ENCODE data around the gene SLC7A10.
"Not testable (repeated sequence)": the region's sequence is repeated elsewhere in the genome, so short reads cannot be mapped to it uniquely, and the experiment has no call there.

SLC7A10 gene

DNA sequence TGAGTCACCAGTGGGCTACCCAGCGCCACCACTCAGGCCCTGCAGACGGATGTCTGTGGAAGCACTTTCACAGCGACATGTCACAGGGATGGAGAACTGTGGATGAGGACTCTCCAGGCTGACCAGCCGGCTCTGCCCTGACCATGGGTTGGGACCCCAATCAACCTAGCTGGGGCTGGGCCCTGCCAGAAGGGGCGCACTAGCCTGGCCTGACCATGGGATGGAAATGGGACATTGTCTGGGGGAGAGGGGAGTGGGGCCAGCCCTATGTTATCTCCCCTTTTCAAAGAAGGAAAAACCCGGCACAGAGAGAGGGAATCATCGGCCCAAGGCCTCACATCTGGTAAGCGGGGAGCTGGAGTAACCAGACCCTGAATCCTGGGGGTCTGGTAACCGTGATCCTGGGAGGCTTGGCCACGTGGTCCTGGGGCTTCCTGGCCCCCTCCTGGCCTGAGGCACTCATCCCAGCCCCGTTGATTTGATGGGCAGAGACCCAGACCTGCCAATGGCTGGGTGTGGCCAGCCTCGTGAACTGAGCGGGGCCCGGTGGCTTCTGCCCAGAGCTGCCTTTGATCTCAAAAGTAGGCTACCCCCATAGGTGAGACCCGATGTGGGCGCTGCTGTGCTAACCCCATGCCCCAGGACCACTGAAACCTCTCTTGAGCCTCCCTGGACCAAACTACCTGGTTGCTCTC lies 11.2 kb upstream of the SLC7A10 start:
- DNase-seq, result no peak

DNA sequence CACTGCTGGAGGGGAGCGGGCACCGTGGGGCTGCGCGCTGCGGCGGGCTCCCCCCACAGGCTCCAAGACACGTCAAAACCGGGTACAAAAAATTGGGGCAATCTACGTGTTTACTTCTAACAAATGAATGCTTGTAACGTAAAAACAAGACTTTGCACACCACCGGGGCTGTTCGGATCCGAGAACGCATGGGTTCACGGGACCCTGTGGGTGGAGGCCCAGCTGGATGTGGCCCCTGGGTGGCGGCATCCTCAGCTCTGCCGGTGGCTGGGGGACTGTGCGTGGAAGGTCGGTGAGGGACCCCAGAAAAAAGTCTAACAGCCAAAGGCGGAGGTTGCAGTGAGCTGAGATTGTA lies 10.3 kb upstream of the SLC7A10 start:
- no peak for DNase-seq

DNA sequence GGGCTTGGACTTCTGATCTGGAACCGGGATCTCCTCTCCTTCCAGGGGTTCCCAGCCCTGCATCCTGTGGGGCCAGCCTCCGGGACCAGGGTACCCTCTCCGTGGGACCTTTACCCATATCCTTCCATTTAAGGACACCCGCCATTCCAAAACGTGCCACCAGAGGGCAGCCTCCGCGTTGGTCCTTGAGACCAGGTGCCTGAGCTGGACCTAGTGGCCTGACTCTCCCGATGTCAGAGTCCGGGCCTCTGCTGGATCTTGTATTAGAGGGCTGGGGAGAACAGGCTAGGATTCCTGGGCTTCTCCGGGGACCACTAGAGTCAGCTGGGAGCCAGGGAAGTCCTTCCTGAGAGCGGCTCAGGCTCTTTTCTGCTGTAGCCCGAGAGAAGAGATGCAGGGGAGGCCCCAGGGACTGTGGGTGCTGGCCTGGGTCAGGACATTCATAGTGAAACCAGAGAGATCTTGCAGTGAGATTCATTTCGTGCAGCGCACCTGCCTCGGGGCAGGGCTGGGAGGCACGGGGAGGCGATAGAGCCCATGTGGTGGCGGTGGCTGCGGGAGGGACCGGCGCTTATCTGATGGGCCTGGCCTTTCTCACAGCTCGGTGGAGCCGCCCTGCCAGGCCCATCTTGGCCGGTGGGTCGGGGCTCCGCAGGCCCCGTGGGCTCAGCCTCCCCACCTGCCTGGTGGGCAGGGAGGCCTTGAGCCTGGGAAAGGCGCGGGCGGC lies 9.8 kb upstream of the SLC7A10 start:
- DNase-seq, result peak; percentile 85 to 86

DNA sequence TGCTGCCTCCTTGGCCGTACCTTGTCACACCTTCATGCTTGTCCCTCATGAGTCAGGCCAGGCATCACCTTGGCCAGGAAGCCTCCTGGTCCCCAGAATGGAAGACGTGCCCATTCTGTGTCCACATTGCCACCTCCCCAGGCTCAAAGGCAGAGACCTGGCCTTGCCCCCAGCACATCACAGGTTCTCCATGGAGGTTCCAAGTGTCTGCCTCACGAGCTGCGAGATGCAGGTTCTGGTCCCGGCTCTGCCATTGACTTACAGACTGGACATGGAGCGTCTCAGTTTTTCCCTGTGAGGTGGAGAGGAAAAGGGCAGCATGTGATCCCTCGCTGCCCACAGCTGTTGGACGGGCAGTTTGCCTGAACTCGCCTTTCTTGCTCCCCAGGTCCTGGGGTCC lies 9.1 kb upstream of the SLC7A10 start:
- no peak for DNase-seq

DNA sequence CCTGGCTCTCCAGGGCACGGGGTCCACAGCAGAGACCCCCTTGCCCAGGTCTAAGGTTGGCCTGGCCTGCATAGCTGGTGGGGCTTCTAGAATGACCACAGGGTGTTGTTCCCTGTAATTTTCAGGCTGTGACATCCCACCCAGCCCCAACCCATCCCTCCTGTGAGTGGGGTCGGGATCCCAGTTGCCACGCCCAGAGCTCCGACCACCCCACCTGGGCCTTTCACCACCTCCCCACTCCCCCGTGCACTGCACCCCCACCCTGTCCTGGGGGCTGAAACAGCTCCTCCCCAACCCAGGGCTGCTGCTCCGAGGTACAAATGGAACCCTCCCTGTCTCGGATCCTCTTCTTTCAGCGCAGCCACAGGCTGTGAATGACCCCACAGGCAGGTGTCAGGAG lies 8.4 kb upstream of the SLC7A10 start:
- no peak for DNase-seq

DNA sequence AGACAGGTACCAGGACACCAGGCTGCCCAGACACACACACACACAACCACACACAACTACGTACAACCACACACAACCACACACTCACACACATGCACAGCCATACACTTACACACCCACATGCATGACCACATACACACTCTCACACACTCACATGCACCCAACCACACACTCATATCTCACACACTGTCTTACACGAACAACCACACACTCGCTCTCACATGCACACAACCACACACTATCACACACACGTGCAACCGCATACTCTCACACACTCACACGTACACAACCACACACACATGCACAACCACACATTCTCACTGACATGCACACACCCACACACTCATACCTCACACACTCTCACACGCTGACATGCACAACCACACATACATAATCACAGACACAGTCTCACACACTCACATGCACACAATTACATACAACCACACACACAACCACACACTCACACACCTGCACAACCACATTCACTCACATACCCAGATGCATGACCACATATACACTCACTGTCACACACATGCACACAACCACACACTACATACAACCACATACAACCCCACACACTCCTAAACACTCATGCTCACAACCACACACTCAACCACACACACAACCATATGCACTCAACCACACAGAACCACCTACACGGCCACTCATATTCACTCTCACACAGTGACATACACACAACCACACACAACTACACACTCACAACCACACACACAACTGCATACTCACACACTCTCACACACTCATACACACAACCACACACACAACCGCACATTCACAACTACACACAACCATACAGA lies 7.6 kb upstream of the SLC7A10 start:
- no peak for DNase-seq

DNA sequence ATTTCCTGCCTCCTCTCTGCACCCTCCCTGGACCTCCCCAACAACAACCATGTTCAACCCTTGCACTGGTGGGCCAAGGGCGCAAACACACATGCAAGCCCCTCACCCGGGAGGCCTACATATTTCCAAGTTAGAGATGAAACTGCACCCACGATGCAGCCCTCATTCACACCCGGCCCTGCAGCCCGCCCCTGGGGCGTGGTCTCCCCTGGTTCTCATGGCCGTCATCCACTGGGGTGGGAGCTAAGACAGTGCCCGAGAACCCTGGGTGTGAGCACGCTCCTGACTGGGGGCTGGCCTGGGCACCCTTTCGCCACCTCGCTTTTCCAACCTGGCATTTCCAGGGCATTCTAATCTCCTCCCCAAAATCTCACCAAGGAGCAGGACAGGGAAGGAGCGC lies 7.0 kb upstream of the SLC7A10 start:
- DNase-seq, result no peak

DNA sequence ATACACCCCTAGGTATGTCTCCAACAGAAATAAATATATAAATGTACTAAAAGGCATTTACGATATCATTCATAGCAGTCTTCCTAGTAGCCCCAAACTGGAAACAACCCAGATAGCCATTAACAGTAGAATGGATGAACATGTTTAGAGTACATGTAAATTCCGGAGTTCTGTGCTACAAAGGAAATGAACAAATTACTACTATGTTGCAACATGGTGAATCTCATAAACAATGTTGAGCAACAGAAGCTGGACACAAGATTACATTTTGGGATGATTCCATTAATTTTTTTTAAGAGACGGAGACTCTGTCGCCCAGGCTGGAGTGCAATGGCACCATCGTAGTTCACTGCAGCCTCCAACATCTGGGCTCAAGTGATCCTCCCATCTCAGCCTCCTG lies 5.9 kb upstream of the SLC7A10 start:
- DNase-seq, result peak; percentile 37 to 64

DNA sequence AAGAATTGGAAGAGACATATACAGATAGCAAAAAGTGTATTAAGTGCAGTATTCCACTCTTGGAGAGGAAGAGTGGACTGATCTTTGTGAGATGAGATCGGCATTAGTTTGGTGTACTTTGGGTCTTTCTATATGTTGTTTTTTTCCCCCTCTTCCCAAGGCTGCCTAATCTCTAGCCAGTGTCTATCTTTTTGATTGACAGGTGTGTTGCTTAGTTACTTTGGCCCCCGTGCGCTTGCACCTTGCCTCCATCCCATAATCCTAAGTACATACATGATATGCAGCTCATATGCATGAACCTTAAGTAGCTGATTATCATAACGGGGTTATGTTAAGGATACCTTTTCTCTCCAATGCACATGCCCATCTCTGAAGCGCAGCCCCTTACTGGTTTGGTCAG lies 4.3 kb upstream of the SLC7A10 start:
- DNase-seq, result no peak

DNA sequence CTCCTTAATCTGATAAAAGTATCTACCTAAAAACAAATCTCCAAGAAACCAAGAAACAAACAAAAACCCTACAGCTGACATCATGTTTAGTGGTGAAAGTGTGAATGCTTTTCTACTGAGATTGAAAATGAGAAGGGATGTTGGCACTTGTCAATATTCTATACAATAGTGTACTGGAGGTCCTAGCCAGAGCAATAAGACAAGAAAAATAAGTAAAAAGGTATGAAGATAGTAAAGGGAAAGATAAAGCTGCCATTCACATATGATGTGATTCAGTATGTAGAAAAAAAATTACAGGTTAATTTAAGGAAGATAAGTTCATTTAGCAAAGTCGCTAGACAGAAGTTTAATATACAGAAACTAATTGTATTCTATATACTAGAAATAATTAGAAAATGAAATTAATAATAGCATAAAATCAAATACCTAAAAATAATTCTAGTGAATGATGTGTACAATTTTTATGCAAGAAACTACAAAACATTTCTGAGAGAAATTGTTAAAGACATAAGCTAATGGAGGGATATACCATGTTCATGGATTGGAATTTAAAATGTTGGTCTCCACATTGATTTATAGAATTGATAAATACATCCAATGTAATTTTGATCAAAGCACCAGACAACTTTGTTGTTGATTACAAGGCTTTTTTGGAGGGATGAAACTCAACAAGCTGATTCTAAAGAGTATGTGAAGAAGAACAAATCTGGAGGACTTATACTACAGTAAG lies 2.4 kb upstream of the SLC7A10 start:
- DNase-seq, result no peak

DNA sequence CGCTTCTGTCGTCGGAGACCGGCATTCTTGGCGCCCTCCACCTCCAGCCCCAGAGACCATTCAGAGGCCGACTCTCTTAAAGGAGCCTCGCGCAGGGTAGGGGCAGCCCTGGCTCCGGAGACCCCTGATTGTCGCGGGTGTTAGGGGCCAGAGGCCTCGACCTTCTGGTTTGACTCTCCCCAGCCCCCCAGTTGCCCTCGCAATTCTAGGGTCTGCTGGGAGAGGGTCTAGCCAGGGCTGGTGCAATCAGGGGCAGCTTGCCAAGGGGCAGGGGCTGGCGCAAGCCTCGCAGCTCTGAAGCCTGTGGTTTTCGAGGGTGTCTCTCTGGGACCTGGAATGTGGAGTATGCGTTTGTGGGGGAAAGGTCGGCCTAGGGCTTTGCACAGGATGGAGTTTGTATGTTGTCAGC lies 1.6 kb upstream of the SLC7A10 start:
- no peak for DNase-seq

DNA sequence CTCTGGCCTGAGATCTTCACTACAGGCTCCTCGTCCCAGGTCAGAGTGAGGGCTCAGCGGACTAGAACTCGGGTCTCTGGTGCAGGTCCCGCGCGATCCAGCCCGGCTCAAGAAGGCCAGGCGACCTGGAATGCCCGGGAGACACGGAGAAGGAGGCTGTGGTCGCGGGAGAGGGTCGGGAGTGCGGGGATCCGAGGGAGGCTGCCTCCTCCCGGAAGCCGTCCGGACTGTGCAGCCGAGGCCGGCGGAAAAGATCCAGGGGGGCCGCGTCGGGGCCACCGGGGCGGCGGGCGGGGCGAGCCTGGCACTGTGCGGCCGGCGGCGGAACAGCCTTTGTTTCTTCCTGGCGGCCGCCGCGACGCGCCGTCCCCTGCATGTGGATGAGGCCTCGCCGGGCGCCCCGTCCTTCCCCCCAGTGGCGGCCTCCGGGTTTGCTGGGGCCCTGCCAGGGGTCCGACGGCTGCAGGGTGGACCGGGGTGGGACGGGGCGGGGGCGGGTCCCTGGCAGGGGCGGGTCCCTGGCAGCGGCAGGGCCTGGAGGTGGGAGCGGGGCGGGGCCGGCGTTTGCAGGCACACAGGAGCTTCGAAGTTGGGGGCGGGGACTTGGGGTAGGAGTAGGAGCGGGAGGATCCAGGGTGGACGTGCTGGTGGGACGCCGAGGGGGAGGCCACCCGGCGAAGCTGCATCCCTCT lies 1.0 kb upstream of the SLC7A10 start:
- DNase-seq, result peak in 1 of 2 donors; percentile 30

DNA sequence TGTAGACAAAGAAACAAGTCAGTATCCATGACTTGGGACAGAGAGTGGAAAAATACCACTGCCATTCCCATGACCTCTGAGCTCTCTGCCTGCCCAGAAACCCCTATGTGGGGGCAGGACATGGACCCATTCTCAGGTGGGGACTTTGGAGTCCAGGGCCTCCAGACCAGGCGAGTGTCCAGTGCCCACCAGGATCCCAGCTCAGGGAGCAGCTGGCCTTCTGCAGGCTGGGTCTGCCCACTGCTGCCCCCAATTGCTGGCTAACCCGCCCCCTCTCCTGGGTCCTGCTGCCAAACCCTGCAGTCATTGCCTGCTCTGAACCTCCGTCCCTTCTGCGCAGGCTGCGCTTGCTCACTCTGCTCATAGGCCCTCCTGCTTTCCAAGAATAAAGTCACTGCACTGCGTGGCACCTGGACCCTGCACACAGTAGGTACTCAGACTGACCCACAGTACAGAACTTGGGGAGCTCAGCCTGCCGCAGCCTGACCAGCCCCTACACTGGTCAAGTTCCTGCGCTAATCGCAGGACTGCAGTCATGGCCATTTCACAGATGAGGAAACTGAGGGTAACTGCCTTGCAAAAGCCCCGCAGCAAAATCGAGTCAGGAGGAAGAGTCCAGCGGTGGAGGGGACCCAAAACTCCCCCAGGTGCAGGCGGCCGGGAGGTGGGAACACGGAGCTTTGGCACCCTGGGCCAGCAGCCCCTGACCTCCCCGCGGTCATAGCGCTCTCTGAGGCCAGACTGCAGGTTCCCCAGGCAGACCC lies 774 bp downstream of the SLC7A10 start:
- no peak for DNase-seq

DNA sequence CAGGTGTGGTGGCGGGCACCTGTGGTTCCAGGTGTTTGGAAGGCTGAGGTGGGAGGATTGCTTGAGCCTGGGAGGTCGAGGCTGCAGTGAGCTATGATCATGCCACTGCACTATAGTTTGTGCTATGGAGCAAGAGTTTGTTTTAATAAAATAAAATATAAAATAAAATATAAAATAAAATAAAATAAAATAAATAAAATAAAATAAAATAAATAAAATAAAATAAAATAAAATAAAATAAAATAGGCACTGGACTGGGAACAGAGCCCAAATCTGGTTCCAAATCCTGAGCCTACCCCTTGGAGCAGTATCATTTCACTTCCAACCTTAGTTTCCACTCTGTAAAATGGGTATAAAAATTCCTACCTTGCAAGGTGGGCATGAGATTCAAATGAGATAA lies 3.4 kb downstream of the SLC7A10 start:
- DNase-seq, result not testable (repeated sequence)

DNA sequence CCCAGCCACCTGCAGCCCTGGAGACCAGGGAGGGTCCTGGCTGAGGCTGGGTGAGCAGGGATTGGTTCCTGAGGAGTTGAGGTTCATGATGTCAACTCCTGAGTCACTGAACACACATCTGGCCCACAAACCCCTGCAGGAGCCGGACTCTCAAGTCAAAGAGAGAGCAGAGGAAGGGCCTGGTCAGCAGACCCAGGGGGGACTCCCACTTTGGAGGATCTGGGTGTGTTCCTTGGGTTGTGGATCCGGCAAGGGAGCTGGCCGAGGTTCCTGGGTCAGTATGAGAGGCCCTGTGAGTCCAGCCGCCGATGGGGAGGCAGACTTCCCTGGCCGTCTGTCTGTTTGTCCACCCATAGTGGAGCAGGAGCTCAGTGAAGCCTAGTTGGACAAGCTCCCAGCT lies 4.0 kb downstream of the SLC7A10 start:
- DNase-seq, result no peak

DNA sequence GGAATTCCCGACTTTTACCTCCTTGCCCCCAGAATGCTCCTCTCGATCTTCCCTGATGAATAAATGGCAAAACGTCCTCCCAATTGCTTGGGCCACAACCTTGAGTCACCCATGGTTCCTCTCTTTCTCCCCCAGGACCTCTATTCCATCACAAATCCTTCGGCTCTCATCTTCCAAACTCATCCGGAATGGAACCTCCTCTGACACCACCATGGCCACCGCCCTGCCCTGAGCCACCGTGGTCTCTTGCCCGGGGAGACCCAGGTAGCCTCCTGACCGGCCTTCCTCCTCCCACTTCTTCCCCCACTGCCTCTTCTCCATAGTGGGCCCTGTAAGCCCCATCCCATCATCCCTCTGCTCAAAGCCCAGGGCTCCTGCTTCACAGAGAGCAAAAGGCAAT lies 4.9 kb downstream of the SLC7A10 start:
- no peak for DNase-seq

DNA sequence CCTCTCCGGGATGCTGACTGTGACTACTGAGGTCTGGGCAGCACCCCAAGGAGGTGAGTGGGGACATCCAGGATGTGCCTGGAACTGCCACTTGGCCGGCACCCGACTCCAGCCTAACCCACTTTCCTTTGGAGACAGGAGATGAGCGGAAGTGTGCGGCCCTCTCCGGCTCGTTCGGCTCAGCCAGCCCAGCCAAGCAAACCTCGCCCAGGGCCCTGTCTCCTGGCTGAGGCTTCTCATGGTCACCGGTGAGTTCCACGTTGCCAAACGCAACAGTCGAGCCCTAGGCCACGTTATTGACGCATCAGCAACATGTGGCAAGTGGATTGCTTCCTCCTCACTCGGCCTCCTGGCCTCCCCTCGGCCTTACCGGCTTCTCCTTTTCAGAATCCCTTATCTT lies 5.5 kb downstream of the SLC7A10 start:
- no peak for DNase-seq

DNA sequence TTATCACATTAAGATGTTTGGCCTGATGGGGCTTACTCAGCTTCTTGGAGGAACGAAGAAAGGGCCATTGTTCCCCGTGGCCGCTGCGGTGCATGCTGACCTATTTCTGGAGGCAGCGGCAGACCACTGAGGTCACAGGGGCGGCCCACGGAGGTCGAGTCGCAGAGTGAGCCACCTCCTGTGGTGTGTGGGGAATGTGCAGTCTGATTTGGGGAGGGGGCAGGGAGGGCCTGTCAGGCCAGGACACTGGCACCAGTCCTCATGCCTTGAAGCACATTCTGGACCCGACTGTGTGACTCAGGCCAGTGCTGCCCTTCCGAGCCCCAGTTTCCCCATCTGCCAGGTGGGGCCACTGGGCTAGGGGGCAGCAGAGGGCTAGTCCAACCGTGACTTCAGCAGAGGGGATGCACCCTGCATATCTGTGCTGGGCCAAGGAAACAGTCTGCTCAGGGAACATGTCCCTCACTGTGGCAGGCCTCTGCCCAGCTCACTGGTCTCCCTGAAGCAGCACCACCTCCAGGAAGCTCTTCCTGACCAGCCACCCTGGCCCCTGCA lies 6.3 kb downstream of the SLC7A10 start:
- DNase-seq, result no peak

DNA sequence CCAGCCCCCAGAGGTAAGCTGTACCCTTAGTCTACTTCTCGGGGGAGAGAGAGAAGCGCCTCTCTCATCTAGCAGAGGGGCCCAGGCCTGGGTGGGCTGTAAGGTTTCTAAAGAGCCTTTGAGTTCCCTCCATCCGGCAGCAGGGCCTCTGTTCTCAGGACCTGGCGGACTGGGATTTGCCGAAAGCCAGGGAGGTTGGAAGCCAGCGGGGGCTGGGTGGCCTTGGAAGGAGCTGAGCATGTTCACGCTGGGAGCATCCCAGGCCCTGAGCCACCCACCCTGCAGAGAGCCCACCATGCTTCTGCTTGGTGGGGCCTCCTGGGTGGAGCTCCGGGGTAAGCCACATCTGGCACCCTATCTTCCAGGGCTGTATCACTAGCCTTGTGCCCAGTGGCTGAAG lies 7.8 kb downstream of the SLC7A10 start:
- DNase-seq, result no peak

DNA sequence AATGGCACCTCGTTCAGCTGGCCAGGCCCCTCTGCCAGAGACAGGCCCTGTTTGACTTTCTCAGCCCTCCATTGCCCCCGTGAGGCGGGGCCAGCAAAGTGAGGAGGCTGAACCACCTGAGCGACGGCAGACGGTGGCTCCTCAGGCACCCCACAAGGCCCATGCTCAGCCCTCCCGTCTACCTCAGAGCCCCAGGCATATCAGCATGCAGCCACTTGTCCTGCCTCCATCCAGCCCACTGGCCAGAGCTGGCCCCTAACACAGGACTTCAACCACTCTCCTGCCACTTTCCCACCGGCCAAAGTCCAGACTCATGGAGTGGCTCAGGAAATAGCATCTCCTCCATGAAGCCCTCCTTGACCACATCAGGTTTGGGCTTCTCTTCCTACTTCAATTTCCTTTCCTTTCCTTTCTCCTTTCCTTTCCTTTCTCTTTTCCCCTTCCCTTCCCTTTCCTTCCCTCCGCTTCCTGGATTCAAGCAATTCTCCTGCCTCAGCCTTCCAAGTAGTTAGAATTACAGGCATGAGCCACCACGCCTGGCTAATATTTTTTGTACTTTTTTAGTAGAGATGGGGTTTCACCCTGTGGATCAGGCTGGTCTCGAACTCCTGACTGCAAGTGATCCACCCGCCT lies 9.3 kb downstream of the SLC7A10 start:
- no peak for DNase-seq
